Measurements from ENCODE around the gene EPYC.

DNA sequence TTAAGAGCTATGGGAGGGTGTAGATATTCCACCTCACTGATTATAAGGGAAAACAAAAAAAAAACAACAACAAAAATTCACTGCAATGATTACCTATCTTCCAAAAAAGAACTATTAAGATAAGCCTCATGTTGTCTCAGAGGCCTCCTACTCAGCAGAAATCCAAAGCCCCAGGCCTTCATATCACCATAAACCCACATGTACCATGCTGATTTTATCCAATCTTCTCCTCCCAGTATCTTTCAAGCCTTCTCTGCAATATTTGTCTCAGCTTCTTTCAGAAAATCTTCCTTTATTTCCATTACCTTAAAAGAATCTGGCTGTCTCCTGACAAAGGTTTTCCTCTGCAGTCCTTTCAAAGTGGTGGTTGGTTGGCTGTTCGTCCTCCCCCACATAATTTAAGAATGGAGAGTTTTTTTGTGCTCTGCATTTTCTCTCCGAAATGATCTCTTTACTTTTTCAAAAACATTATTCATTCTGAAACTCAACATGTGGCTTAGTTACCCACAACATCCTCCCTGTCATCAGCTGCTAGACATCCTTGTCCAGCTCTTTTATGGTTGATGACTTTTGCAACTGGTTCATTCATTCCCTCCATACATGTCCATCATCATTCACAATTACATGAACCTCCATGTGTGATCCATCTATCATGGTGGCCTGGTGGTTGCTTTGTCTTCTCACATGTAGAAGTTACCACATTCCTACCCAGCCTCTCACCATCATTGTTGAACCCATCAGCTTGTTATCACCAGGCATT, 2.9 kb upstream of the EPYC start:
- TF ChIP-seq RARB (CRISPR knock-in tag; IDR thresholded peaks at IDR 0.05) (no peak), ESRRG (CRISPR knock-in tag; IDR thresholded peaks at IDR 0.05) (no peak), BACH2 (CRISPR knock-in tag; IDR thresholded peaks at IDR 0.05; ENCODE audit: borderline replicate concordance) (no peak), OSR1 (CRISPR knock-in tag; IDR thresholded peaks at IDR 0.05) (no peak), ZFP3 (CRISPR knock-in tag; IDR thresholded peaks at IDR 0.05) (no peak), TCF4 (CRISPR knock-in tag; IDR thresholded peaks at IDR 0.05; ENCODE audit: borderline replicate concordance) (no peak)
- TF ChIP-seq, protein P1, sequence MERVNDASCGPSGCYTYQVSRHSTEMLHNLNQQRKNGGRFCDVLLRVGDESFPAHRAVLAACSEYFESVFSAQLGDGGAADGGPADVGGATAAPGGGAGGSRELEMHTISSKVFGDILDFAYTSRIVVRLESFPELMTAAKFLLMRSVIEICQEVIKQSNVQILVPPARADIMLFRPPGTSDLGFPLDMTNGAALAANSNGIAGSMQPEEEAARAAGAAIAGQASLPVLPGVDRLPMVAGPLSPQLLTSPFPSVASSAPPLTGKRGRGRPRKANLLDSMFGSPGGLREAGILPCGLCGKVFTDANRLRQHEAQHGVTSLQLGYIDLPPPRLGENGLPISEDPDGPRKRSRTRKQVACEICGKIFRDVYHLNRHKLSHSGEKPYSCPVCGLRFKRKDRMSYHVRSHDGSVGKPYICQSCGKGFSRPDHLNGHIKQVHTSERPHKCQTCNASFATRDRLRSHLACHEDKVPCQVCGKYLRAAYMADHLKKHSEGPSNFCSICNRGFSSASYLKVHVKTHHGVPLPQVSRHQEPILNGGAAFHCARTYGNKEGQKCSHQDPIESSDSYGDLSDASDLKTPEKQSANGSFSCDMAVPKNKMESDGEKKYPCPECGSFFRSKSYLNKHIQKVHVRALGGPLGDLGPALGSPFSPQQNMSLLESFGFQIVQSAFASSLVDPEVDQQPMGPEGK (CRISPR knock-in tag; IDR thresholded peaks at IDR 0.05; ENCODE audit: borderline replicate concordance): no peak
- TF ChIP-seq, protein P2, sequence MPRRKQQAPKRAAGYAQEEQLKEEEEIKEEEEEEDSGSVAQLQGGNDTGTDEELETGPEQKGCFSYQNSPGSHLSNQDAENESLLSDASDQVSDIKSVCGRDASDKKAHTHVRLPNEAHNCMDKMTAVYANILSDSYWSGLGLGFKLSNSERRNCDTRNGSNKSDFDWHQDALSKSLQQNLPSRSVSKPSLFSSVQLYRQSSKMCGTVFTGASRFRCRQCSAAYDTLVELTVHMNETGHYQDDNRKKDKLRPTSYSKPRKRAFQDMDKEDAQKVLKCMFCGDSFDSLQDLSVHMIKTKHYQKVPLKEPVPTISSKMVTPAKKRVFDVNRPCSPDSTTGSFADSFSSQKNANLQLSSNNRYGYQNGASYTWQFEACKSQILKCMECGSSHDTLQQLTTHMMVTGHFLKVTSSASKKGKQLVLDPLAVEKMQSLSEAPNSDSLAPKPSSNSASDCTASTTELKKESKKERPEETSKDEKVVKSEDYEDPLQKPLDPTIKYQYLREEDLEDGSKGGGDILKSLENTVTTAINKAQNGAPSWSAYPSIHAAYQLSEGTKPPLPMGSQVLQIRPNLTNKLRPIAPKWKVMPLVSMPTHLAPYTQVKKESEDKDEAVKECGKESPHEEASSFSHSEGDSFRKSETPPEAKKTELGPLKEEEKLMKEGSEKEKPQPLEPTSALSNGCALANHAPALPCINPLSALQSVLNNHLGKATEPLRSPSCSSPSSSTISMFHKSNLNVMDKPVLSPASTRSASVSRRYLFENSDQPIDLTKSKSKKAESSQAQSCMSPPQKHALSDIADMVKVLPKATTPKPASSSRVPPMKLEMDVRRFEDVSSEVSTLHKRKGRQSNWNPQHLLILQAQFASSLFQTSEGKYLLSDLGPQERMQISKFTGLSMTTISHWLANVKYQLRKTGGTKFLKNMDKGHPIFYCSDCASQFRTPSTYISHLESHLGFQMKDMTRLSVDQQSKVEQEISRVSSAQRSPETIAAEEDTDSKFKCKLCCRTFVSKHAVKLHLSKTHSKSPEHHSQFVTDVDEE (CRISPR knock-in tag; IDR thresholded peaks at IDR 0.05): no peak
- TF ChIP-seq, protein P3, sequence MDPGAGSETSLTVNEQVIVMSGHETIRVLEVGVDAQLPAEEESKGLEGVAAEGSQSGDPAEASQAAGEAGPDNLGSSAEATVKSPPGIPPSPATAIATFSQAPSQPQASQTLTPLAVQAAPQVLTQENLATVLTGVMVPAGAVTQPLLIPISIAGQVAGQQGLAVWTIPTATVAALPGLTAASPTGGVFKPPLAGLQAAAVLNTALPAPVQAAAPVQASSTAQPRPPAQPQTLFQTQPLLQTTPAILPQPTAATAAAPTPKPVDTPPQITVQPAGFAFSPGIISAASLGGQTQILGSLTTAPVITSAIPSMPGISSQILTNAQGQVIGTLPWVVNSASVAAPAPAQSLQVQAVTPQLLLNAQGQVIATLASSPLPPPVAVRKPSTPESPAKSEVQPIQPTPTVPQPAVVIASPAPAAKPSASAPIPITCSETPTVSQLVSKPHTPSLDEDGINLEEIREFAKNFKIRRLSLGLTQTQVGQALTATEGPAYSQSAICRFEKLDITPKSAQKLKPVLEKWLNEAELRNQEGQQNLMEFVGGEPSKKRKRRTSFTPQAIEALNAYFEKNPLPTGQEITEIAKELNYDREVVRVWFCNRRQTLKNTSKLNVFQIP (CRISPR knock-in tag; IDR thresholded peaks at IDR 0.05; ENCODE audit: borderline replicate concordance, low read depth): no peak
- TF ChIP-seq, protein P4, sequence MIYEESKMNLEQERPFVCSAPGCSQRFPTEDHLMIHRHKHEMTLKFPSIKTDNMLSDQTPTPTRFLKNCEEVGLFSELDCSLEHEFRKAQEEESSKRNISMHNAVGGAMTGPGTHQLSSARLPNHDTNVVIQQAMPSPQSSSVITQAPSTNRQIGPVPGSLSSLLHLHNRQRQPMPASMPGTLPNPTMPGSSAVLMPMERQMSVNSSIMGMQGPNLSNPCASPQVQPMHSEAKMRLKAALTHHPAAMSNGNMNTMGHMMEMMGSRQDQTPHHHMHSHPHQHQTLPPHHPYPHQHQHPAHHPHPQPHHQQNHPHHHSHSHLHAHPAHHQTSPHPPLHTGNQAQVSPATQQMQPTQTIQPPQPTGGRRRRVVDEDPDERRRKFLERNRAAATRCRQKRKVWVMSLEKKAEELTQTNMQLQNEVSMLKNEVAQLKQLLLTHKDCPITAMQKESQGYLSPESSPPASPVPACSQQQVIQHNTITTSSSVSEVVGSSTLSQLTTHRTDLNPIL (CRISPR knock-in tag; IDR thresholded peaks at IDR 0.05; ENCODE audit: low read depth): no peak

Data from SK-N-SH treated with all-trans-retinoic acid at 6 μM for 48 hours (cell line).